A673 (cell line): ENCODE data around the gene CHTF18. TPM values are rescaled to one million over a fixed set of nuclear protein-coding genes. Genes with fewer than 3 reads are reported as not detected.

Source experiments
- BruUV-seq: library from RNA; stranded (reverse); fragments of 400-500 nt; replicated peaks from 2 replicates; lab custom pipeline; 2021; lab: Mats Ljungman, UMichigan
- CTCF ChIA-PET: fragments of 300-600 bp; sonication (Branson Sonifier 250); formaldehyde crosslinking; loops from one replicate; lab custom pipeline; 2022; ENCODE audit warnings: antibody characterized with exemption; lab: Charles Lee
- POLR2A ChIA-PET: fragments of 300-600 bp; sonication (Branson Sonifier 250); formaldehyde crosslinking; loops from one replicate; lab custom pipeline; 2022; ENCODE audit warnings: antibody characterized with exemption; ENCODE audit not compliant: low non-redundant PET; lab: Charles Lee
- DNase-seq: peaks from one replicate; pipeline ENCODE4 v3.0.0-alpha.2; 2015; ENCODE audit warnings: low spot score
- H3K27ac ChIP-seq: fragments of 200-600 bp; sonication (generic); 2 replicates; pipeline ENCODE4 v1.5.1; 2016; ENCODE audit warnings: mixed run types, low read depth, mild to moderate bottlenecking, mixed read lengths, antibody characterized with exemption, low read length; ENCODE audit not compliant: poor library complexity, severe bottlenecking
- H3K27me3 ChIP-seq: fragments of 200-600 bp; sonication (generic); replicated peaks from 2 replicates; pipeline ENCODE4 v1.6.1; 2017; ENCODE audit warnings: mixed run types, low read depth, mild to moderate bottlenecking, mixed read lengths, antibody characterized with exemption, low read length; ENCODE audit not compliant: insufficient read depth, poor library complexity
- H3K36me3 ChIP-seq: fragments of 200-600 bp; sonication (generic); 2 replicates; pipeline ENCODE4 v1.6.1; 2016; ENCODE audit warnings: mixed run types, mild to moderate bottlenecking, mixed read lengths, antibody characterized with exemption, low read length; ENCODE audit not compliant: insufficient read depth, poor library complexity, severe bottlenecking
- H3K4me1 ChIP-seq: fragments of 200-600 bp; sonication (generic); 2 replicates; pipeline ENCODE4 v1.6.1; 2017; ENCODE audit warnings: mixed run types, mild to moderate bottlenecking, mixed read lengths, antibody characterized with exemption, low read length; ENCODE audit not compliant: insufficient read depth, poor library complexity, severe bottlenecking
- H3K4me3 ChIP-seq: fragments of 200-600 bp; sonication (generic); 2 replicates; pipeline ENCODE4 v1.5.1; 2016; ENCODE audit warnings: low read depth, mixed run types, mild to moderate bottlenecking, mixed read lengths, low read length; ENCODE audit not compliant: poor library complexity, severe bottlenecking
- H3K9me3 ChIP-seq: fragments of 200-600 bp; sonication (generic); 2 replicates; pipeline ENCODE4 v1.6.1; 2016; ENCODE audit warnings: mixed run types, low read depth, mild to moderate bottlenecking, mixed read lengths, antibody characterized with exemption, low read length; ENCODE audit not compliant: poor library complexity, severe bottlenecking
- CTCF ChIP-seq: fragments of 300-800, 200-600 bp; sonication (generic); conservative IDR thresholded peaks from 2 replicates; pipeline ENCODE4 v1.5.1; 2017; ENCODE audit warnings: low read depth, mild to moderate bottlenecking, antibody characterized with exemption, low read length, moderate library complexity, mixed read lengths
- EZH2 ChIP-seq: fragments of 200-600 bp; sonication (generic); IDR thresholded peaks from 2 replicates; pipeline ENCODE4 v1.6.1; 2017; ENCODE audit warnings: borderline replicate concordance, low read depth, mild to moderate bottlenecking, mixed read lengths, antibody characterized with exemption, low read length; ENCODE audit not compliant: poor library complexity, severe bottlenecking
- intact Hi-C: fragments of 100-400 bp; cut with micrococcal nuclease; formaldehyde crosslinking; loops from one replicate; pipeline ENCODE4 v1.10.0; 2022; ENCODE audit not compliant: unreplicated experiment
- total RNA-seq: library from RNA; stranded (reverse); gene quantifications from 2 replicates; pipeline ENCODE4 v1.2.3, GENCODE V29; 2021

Gene CHTF18
- total RNA-seq, 1 experiment from 2014 or later, result 125 TPM

- H3K27ac ChIP-seq, result no peak overlapping the region
These were observed 4.0 kb downstream of the CHTF18 start for GRCh38 chr16:792221-792995.

GRCh38 chr16:793414-793813 lies 5.0 kb downstream of the CHTF18 start:
- H3K9me3 ChIP-seq, result no peaks in the 10 kb centered on the region
- intact Hi-C loops, result no loop called here
- no peaks in the 10 kb centered on the region for H3K27me3 ChIP-seq
- ChIA-PET POLR2A (no interaction called here), CTCF (no interaction called here)
- peaks cover 8% of the 10 kb centered on the region for H3K4me1 ChIP-seq
- H3K36me3 ChIP-seq, result peaks cover 36% of the 10 kb centered on the region
- no peak overlapping the region for H3K27ac ChIP-seq
- DNase-seq, result no peak
- TF ChIP-seq CTCF, result no peak
- no peak for TF ChIP-seq EZH2
- BruUV-seq, result no TSS peak
- no peak overlapping the region for H3K4me3 ChIP-seq

More at GRCh38 chr16:792221-792995, 4.0 kb downstream of the CHTF18 start:
- Histone ChIP-seq H3K9me3 (no peaks in the 10 kb centered on the region), H3K4me3 (no peak overlapping the region), H3K36me3 (peaks cover 36% of the 10 kb centered on the region), H3K27me3 (no peaks in the 10 kb centered on the region), H3K4me1 (peaks cover 8% of the 10 kb centered on the region)
- ChIA-PET CTCF (no interaction called here), POLR2A (no interaction called here)
- no peak for DNase-seq
- intact Hi-C loops, result no loop called here
- TF ChIP-seq EZH2, result no peak
- no peak for TF ChIP-seq CTCF
- BruUV-seq, result no TSS peak

- DNase-seq, result no peak
- Histone ChIP-seq H3K4me1 (peaks cover 6% of the 10 kb centered on the region), H3K4me3 (no peak overlapping the region), H3K27ac (no peak overlapping the region), H3K27me3 (no peaks in the 10 kb centered on the region), H3K9me3 (no peaks in the 10 kb centered on the region), H3K36me3 (peaks cover 36% of the 10 kb centered on the region)
- intact Hi-C loops, result no loop called here
- ChIA-PET CTCF (no interaction called here), POLR2A (no interaction called here)
- BruUV-seq, result no TSS peak
- TF ChIP-seq CTCF, result no peak
- TF ChIP-seq EZH2, result no peak
These were observed 5.8 kb downstream of the CHTF18 start for GRCh38 chr16:794091-794822.
